GM23338 (cell line): ENCODE results near the gene PSMB2. TPM values are rescaled to one million over a fixed set of nuclear protein-coding genes. Genes with fewer than 3 reads are reported as not detected.

Experiments
- ATAC-seq: fragments of 200-7000 bp; cut with Tn5 transposase; 3 replicates; pipeline ENCODE4 v1.9.1; 2020
- DNase-seq: peaks from one replicate; pipeline ENCODE4 v3.0.0-alpha.2; 2015; ENCODE audit warnings: low spot score
- H2AFZ ChIP-seq: fragments of 200-600 bp; sonication (generic); 2 replicates; pipeline ENCODE4 v1.8.0; 2016; ENCODE audit warnings: antibody characterized with exemption, mild to moderate bottlenecking, moderate library complexity
- H3F3A ChIP-seq: fragments of 200-600 bp; sonication (generic); replicated peaks from 2 replicates; pipeline ENCODE4 v1.8.0; 2017; ENCODE audit warnings: antibody characterized with exemption, mixed run types, low read depth
- H3K27ac ChIP-seq: fragments of 200-600 bp; sonication (generic); 2 replicates; pipeline ENCODE4 v1.6.1; 2016; ENCODE audit warnings: low read depth
- H3K27me3 ChIP-seq: fragments of 200-600 bp; sonication (generic); 2 replicates; pipeline ENCODE4 v1.8.0; 2016; ENCODE audit warnings: mild to moderate bottlenecking, mixed run types, moderate library complexity; ENCODE audit not compliant: insufficient read depth
- H3K36me3 ChIP-seq: fragments of 200-600 bp; sonication (generic); 2 replicates; pipeline ENCODE4 v1.8.0; 2016; ENCODE audit warnings: mild to moderate bottlenecking; ENCODE audit not compliant: insufficient read depth
- H3K4me1 ChIP-seq: fragments of 200-600 bp; sonication (generic); 2 replicates; pipeline ENCODE4 v1.8.0; 2016; ENCODE audit warnings: mild to moderate bottlenecking, moderate library complexity; ENCODE audit not compliant: insufficient read depth
- H3K4me2 ChIP-seq: fragments of 200-600 bp; sonication (generic); 2 replicates; pipeline ENCODE4 v1.7.1; 2017; ENCODE audit warnings: mixed run types
- H3K4me3 ChIP-seq: fragments of 200-600 bp; sonication (generic); 2 replicates; pipeline ENCODE4 v1.6.1; 2016; ENCODE audit warnings: mixed run types
- H3K79me2 ChIP-seq: fragments of 200-600 bp; sonication (generic); replicated peaks from 2 replicates; pipeline ENCODE4 v1.8.0; 2017; ENCODE audit warnings: mild to moderate bottlenecking; ENCODE audit not compliant: insufficient read depth
- H3K9me2 ChIP-seq: fragments of 200-600 bp; sonication (generic); 2 replicates; pipeline ENCODE4 v1.8.0; 2017; ENCODE audit not compliant: insufficient read depth
- H4K20me1 ChIP-seq: fragments of 200-600 bp; sonication (generic); replicated peaks from 2 replicates; pipeline ENCODE4 v1.8.0; 2017; ENCODE audit warnings: mild to moderate bottlenecking; ENCODE audit not compliant: insufficient read depth
- H3K27ac Mint-ChIP-seq: 2 replicates; pipeline ENCODE4 v1.8.0; 2020; ENCODE audit warnings: inconsistent platforms, mild to moderate bottlenecking, moderate library complexity, mixed read lengths
- H3K27me3 Mint-ChIP-seq: 3 replicates; pipeline ENCODE4 v1.8.0; 2022; ENCODE audit warnings: low read depth, mild to moderate bottlenecking, moderate library complexity, mixed read lengths, inconsistent platforms; ENCODE audit not compliant: insufficient read depth, poor library complexity
- H3K36me3 Mint-ChIP-seq: 3 replicates; pipeline ENCODE4 v1.8.0; 2021; ENCODE audit warnings: low read depth, mild to moderate bottlenecking, inconsistent platforms, moderate library complexity, mixed read lengths
- H3K4me1 Mint-ChIP-seq: 3 replicates; pipeline ENCODE4 v1.8.0; 2020; ENCODE audit warnings: mild to moderate bottlenecking, inconsistent platforms, mixed read lengths
- H3K4me3 Mint-ChIP-seq: 3 replicates; pipeline ENCODE4 v1.8.0; 2021; ENCODE audit warnings: moderate library complexity, mild to moderate bottlenecking, inconsistent platforms, mixed read lengths
- H3K9me3 Mint-ChIP-seq: 3 replicates; pipeline ENCODE4 v1.8.0; 2020; ENCODE audit warnings: moderate library complexity, mild to moderate bottlenecking, inconsistent platforms, mixed read lengths
- polyA plus RNA-seq: library from polyadenylated mRNA; unstranded; fragments of >200 nt; fragmentation: Nextera tagmentation; extraction: Ambion mirVana; gene quantifications from 2 replicates; pipeline ENCODE4 v1.2.1, GENCODE V29; 2016
- total RNA-seq: library from RNA; depleted of rRNA; stranded (reverse); fragments of >200 nt; shearing (Covaris generic); gene quantifications from 2 replicates; pipeline ENCODE4 v1.2.3, GENCODE V29; 2014
- TF ChIP-seq, protein P1 (sequence below): fragments of 250-450 bp; sonication (Bioruptor Pico); IDR thresholded peaks from 2 replicates; pipeline ENCODE4 v1.5.0; 2020; ENCODE audit warnings: mild to moderate bottlenecking, moderate library complexity
- TF ChIP-seq, protein P2 (sequence below), 2 experiments: fragments of 200-600 bp in 1 of 2; sonication (generic) in 1 of 2; conservative IDR thresholded peaks; 2 replicates each; pipeline versions ENCODE4 v1.5.1 to v1.6.1; 2016 to 2017; ENCODE audit warnings: antibody characterized with exemption in 2 of 2, low read depth in 2 of 2, mild to moderate bottlenecking in 2 of 2, moderate library complexity in 1 of 2

The PSMB2 gene
- total and polyA plus RNA-seq, 2 experiments from 2014 or later = 68.2 to 147 TPM

DNA sequence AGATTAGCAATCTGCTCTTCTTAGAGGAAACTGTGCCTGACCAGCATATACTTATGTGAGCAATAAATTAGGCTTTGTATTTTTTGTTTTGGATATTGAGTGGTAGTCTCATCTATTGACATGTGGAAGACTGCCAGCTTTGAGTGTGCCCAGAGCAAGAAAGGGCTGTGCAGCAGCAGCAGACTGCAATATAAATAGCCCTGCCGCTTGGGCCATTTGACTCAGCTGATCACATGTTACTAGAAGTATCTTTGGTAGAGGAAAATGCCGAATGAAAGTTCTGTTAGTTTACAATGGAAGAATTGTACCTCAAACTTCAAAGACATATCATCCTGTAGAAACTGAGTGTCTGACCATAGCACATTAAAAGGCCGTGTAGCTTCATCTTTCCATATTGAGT, 9.1 kb upstream of the PSMB2 start (continued):
- TF ChIP-seq, protein P1, sequence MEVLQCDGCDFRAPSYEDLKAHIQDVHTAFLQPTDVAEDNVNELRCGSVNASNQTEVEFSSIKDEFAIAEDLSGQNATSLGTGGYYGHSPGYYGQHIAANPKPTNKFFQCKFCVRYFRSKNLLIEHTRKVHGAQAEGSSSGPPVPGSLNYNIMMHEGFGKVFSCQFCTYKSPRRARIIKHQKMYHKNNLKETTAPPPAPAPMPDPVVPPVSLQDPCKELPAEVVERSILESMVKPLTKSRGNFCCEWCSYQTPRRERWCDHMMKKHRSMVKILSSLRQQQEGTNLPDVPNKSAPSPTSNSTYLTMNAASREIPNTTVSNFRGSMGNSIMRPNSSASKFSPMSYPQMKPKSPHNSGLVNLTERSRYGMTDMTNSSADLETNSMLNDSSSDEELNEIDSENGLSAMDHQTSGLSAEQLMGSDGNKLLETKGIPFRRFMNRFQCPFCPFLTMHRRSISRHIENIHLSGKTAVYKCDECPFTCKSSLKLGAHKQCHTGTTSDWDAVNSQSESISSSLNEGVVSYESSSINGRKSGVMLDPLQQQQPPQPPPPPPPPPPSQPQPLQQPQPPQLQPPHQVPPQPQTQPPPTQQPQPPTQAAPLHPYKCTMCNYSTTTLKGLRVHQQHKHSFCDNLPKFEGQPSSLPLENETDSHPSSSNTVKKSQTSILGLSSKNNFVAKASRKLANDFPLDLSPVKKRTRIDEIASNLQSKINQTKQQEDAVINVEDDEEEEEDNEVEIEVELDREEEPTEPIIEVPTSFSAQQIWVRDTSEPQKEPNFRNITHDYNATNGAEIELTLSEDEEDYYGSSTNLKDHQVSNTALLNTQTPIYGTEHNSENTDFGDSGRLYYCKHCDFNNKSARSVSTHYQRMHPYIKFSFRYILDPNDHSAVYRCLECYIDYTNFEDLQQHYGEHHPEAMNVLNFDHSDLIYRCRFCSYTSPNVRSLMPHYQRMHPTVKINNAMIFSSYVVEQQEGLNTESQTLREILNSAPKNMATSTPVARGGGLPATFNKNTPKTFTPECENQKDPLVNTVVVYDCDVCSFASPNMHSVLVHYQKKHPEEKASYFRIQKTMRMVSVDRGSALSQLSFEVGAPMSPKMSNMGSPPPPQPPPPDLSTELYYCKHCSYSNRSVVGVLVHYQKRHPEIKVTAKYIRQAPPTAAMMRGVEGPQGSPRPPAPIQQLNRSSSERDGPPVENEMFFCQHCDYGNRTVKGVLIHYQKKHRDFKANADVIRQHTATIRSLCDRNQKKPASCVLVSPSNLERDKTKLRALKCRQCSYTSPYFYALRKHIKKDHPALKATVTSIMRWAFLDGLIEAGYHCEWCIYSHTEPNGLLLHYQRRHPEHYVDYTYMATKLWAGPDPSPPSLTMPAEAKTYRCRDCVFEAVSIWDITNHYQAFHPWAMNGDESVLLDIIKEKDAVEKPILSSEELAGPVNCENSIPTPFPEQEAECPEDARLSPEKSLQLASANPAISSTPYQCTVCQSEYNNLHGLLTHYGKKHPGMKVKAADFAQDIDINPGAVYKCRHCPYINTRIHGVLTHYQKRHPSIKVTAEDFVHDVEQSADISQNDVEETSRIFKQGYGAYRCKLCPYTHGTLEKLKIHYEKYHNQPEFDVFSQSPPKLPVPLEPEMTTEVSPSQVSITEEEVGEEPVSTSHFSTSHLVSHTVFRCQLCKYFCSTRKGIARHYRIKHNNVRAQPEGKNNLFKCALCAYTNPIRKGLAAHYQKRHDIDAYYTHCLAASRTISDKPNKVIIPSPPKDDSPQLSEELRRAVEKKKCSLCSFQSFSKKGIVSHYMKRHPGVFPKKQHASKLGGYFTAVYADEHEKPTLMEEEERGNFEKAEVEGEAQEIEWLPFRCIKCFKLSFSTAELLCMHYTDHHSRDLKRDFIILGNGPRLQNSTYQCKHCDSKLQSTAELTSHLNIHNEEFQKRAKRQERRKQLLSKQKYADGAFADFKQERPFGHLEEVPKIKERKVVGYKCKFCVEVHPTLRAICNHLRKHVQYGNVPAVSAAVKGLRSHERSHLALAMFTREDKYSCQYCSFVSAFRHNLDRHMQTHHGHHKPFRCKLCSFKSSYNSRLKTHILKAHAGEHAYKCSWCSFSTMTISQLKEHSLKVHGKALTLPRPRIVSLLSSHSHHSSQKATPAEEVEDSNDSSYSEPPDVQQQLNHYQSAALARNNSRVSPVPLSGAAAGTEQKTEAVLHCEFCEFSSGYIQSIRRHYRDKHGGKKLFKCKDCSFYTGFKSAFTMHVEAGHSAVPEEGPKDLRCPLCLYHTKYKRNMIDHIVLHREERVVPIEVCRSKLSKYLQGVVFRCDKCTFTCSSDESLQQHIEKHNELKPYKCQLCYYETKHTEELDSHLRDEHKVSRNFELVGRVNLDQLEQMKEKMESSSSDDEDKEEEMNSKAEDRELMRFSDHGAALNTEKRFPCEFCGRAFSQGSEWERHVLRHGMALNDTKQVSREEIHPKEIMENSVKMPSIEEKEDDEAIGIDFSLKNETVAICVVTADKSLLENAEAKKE (CRISPR knock-in tag) = no peak

DNA sequence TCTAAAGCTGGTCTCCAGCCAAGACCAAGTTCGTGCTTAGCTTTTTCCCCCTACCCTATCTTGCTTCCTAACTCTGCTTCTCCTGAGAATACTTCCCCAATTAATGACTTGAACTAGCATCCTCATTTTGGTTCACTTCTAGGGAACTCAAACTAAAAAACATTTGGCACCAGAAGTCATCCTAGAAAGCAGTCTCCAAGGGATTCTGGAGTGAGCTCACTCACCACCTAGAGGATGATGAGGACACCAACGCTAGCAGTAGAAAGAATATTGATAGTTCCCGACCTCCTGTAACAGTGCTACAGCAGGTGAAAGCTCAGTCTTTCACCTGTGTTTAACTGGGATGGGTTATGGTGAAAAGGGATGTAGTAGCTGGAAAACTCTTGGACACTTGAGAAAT, 4.7 kb upstream of the PSMB2 start:
- no peak overlapping the region for H3K4me3 ChIP-seq
- Mint-ChIP-seq H3K27me3 (peaks cover 5% of the 10 kb centered on the region), H3K27ac (no peak overlapping the region), H3K4me3 (no peak overlapping the region), H3K9me3 (peaks cover 3% of the 10 kb centered on the region; the same call in 2 of the 3 replicates), H3K4me1 (peaks cover 2% of the 10 kb centered on the region; the same call in 1 of the 3 replicates), H3K36me3 (peaks cover 3% of the 10 kb centered on the region; the same call in 2 of the 3 replicates)
- H3K27me3 ChIP-seq = no peaks in the 10 kb centered on the region
- H3F3A ChIP-seq = 0 out of 2 replicates have a peak, but pooled peaks cover 3% of the 10 kb centered on the region
- ATAC-seq (peak; percentile 41), DNase-seq (peak; percentile 60)
- no peaks in the 10 kb centered on the region for H3K4me1 ChIP-seq
- H3K36me3 ChIP-seq = no peaks in the 10 kb centered on the region
- H3K27ac ChIP-seq = no peak overlapping the region
- H3K79me2 ChIP-seq = peaks cover 3% of the 10 kb centered on the region
- H2AFZ ChIP-seq = no peak overlapping the region
- no peak overlapping the region for H3K4me2 ChIP-seq
- no peaks in the 10 kb centered on the region for H4K20me1 ChIP-seq
- H3K9me2 ChIP-seq = no peaks in the 10 kb centered on the region
- TF ChIP-seq, protein P1 (CRISPR knock-in tag) = no peak
- TF ChIP-seq, protein P2, sequence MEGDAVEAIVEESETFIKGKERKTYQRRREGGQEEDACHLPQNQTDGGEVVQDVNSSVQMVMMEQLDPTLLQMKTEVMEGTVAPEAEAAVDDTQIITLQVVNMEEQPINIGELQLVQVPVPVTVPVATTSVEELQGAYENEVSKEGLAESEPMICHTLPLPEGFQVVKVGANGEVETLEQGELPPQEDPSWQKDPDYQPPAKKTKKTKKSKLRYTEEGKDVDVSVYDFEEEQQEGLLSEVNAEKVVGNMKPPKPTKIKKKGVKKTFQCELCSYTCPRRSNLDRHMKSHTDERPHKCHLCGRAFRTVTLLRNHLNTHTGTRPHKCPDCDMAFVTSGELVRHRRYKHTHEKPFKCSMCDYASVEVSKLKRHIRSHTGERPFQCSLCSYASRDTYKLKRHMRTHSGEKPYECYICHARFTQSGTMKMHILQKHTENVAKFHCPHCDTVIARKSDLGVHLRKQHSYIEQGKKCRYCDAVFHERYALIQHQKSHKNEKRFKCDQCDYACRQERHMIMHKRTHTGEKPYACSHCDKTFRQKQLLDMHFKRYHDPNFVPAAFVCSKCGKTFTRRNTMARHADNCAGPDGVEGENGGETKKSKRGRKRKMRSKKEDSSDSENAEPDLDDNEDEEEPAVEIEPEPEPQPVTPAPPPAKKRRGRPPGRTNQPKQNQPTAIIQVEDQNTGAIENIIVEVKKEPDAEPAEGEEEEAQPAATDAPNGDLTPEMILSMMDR (conservative IDR thresholded peaks at IDR 0.05; ENCODE audit: low read depth in 2 of 2) = peak; percentile 31 to 46
